PC-9 (cell line): Measurements from ENCODE around the gene THNSL1. TPM values are rescaled to one million over a fixed set of nuclear protein-coding genes. Genes with fewer than 3 reads are reported as not detected.

Experiments
- BruUV-seq: library from RNA; stranded (reverse); fragments of 400-500 nt; replicated peaks from 2 replicates; lab custom pipeline; 2021; lab: Mats Ljungman, UMichigan
- CTCF ChIA-PET: fragments of 300-600 bp; sonication (Branson Sonifier 250); formaldehyde crosslinking; loops from one replicate; lab custom pipeline; 2022; ENCODE audit warnings: antibody characterized with exemption; lab: Charles Lee
- POLR2A ChIA-PET: fragments of 300-600 bp; sonication (Branson Sonifier 250); formaldehyde crosslinking; loops from one replicate; lab custom pipeline; 2022; ENCODE audit warnings: antibody characterized with exemption; ENCODE audit not compliant: unreplicated experiment; lab: Charles Lee
- DNase-seq, 2 experiments: peaks; one replicate each; pipeline versions ENCODE4 v3.0.0 to v3.0.0-alpha.2; 2015 to 2022; ENCODE audit warnings: mixed read lengths in 1 of 2
- H2AFZ ChIP-seq: fragments of 200-600 bp; sonication (generic); 2 replicates; pipeline ENCODE4 v1.8.1; 2017; ENCODE audit warnings: antibody characterized with exemption
- H3F3A ChIP-seq: fragments of 200-600 bp; sonication (generic); 2 replicates; pipeline ENCODE4 v1.8.1; 2017; ENCODE audit warnings: antibody characterized with exemption, mild to moderate bottlenecking, low read depth; ENCODE audit not compliant: insufficient read depth
- H3K27ac ChIP-seq: fragments of 200-600 bp; sonication (generic); 2 replicates; pipeline ENCODE4 v1.6.1; 2016; ENCODE audit warnings: mixed run types
- H3K27me3 ChIP-seq: fragments of 200-600 bp; sonication (generic); 2 replicates; pipeline ENCODE4 v1.6.1; 2016; ENCODE audit warnings: low read depth, mixed run types; ENCODE audit not compliant: insufficient read depth
- H3K36me3 ChIP-seq: fragments of 200-600 bp; sonication (generic); 2 replicates; pipeline ENCODE4 v1.6.1; 2016; ENCODE audit warnings: low read depth, mixed run types
- H3K4me1 ChIP-seq: fragments of 200-600 bp; sonication (generic); replicated peaks from 2 replicates; pipeline ENCODE4 v1.6.1; 2016; ENCODE audit warnings: mixed run types; ENCODE audit not compliant: insufficient read depth
- H3K4me2 ChIP-seq: fragments of 200-600 bp; sonication (generic); 2 replicates; pipeline ENCODE4 v1.6.1; 2017; ENCODE audit warnings: mixed run types
- H3K4me3 ChIP-seq: fragments of 200-600 bp; sonication (generic); 2 replicates; pipeline ENCODE4 v1.6.1; 2016; ENCODE audit warnings: mixed run types
- H3K79me2 ChIP-seq: fragments of 200-600 bp; sonication (generic); 2 replicates; pipeline ENCODE4 v1.6.1; 2017; ENCODE audit warnings: low read depth, mixed run types
- H3K9me2 ChIP-seq: fragments of 200-600 bp; sonication (generic); 2 replicates; pipeline ENCODE4 v1.8.1; 2017; ENCODE audit warnings: mild to moderate bottlenecking; ENCODE audit not compliant: insufficient read depth
- H3K9me3 ChIP-seq: fragments of 200-600 bp; sonication (generic); 2 replicates; pipeline ENCODE4 v1.8.1; 2016; ENCODE audit warnings: low read depth; ENCODE audit not compliant: insufficient read depth
- H4K20me1 ChIP-seq: fragments of 200-600 bp; sonication (generic); 2 replicates; pipeline ENCODE4 v1.8.1; 2017; ENCODE audit not compliant: insufficient read depth
- CTCF ChIP-seq: fragments of 200-600 bp; sonication (generic); conservative IDR thresholded peaks from 2 replicates; pipeline ENCODE4 v1.6.1; 2017; ENCODE audit warnings: mixed run types, antibody characterized with exemption, mild to moderate bottlenecking, moderate library complexity
- EZH2 ChIP-seq: fragments of 200-600 bp; sonication (generic); IDR thresholded peaks from 2 replicates; pipeline ENCODE4 v1.8.0; 2017; ENCODE audit warnings: antibody characterized with exemption, low read depth
- intact Hi-C: fragments of 100-400 bp; cut with micrococcal nuclease; formaldehyde crosslinking; loops from one replicate; pipeline ENCODE4 v1.10.0; 2022; ENCODE audit not compliant: unreplicated experiment
- total RNA-seq: library from RNA; stranded (reverse); gene quantifications from 2 replicates; pipeline ENCODE4 v1.2.3, GENCODE V29; 2021

Gene THNSL1
- total RNA-seq, 1 experiment from 2014 or later = 6.8 TPM

GRCh38 chr10:25063157-25063556, 46.7 kb downstream of the THNSL1 start:
- TF ChIP-seq EZH2 (no peak), CTCF (no peak)
- Histone ChIP-seq H3K9me2 (no peaks in the 10 kb centered on the region), H3F3A (peaks cover 34% of the 10 kb centered on the region), H3K4me1 (peaks cover 42% of the 10 kb centered on the region), H2AFZ (no peak overlapping the region), H3K9me3 (no peaks in the 10 kb centered on the region), H3K4me3 (no peak overlapping the region), H4K20me1 (no peaks in the 10 kb centered on the region), H3K36me3 (no peaks in the 10 kb centered on the region), H3K79me2 (no peaks in the 10 kb centered on the region), H3K27ac (no peak overlapping the region), H3K27me3 (no peaks in the 10 kb centered on the region), H3K4me2 (no peak overlapping the region; the same call in 1 of the 2 replicates)
- ChIA-PET CTCF (no interaction called here), POLR2A (no interaction called here)
- DNase-seq = no peak
- no TSS peak for BruUV-seq
- intact Hi-C loops = loop anchor here (5.0 to 10.0 kb wide), 5 partner anchors 111 to 421 kb away; partner anchors contain the start of genes ARHGAP21 and PRTFDC1

DNA sequence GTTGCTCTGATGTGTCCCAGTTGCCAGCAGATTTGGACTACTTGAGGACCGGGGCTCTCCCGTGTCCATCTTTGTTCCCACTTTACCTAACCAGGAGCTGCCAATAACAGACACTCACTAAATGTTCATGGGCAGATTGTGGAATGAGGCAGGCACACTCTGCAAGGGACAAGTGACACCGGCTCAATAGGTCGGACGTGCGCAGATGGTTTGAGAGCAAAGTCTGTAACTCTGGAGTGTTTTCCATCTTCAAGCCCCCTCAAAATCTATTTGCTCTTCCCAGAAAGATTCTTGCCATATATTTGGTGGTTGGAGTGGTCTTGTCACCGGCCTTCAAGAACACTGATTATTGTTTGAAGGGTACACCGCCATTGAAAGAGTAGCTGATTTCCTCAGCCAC, 47.2 kb downstream of the THNSL1 start:
- H2AFZ ChIP-seq = no peak overlapping the region
- no peak for DNase-seq
- H3K4me3 ChIP-seq = no peak overlapping the region
- H3K36me3 ChIP-seq = no peaks in the 10 kb centered on the region
- peaks cover 37% of the 10 kb centered on the region for H3K4me1 ChIP-seq
- H3K27me3 ChIP-seq = no peaks in the 10 kb centered on the region
- no peaks in the 10 kb centered on the region for H3K9me2 ChIP-seq
- POLR2A ChIA-PET = no interaction called here
- peaks cover 34% of the 10 kb centered on the region for H3F3A ChIP-seq
- no peaks in the 10 kb centered on the region for H3K9me3 ChIP-seq
- no peak overlapping the region for H3K4me2 ChIP-seq
- CTCF ChIA-PET = no interaction called here
- no peak overlapping the region for H3K27ac ChIP-seq
- no peaks in the 10 kb centered on the region for H3K79me2 ChIP-seq
- no peak for TF ChIP-seq EZH2
- no peak for TF ChIP-seq CTCF
- no peaks in the 10 kb centered on the region for H4K20me1 ChIP-seq
- intact Hi-C loops = loop anchor here (5.0 to 10.0 kb wide), 5 partner anchors 111 to 421 kb away; partner anchors contain the start of genes ARHGAP21 and PRTFDC1
- no TSS peak for BruUV-seq

GRCh38 chr10:25064401-25064800, 48.0 kb downstream of the THNSL1 start:
- no TSS peak for BruUV-seq
- peaks cover 30% of the 10 kb centered on the region for H3F3A ChIP-seq
- no peaks in the 10 kb centered on the region for H3K36me3 ChIP-seq
- no peaks in the 10 kb centered on the region for H3K9me2 ChIP-seq
- no peaks in the 10 kb centered on the region for H4K20me1 ChIP-seq
- H3K9me3 ChIP-seq = no peaks in the 10 kb centered on the region
- no peak overlapping the region for H3K27ac ChIP-seq
- no peak overlapping the region for H3K4me2 ChIP-seq
- POLR2A ChIA-PET = no interaction called here
- CTCF ChIA-PET = no interaction called here
- peaks cover 29% of the 10 kb centered on the region for H3K4me1 ChIP-seq
- intact Hi-C loops = loop anchor here (5.0 to 10.0 kb wide), 5 partner anchors 112 to 422 kb away; partner anchors contain the start of genes ARHGAP21 and PRTFDC1
- H3K4me3 ChIP-seq = no peak overlapping the region
- no peak for TF ChIP-seq CTCF
- no peak for TF ChIP-seq EZH2
- H3K27me3 ChIP-seq = no peaks in the 10 kb centered on the region
- no peaks in the 10 kb centered on the region for H3K79me2 ChIP-seq
- no peak for DNase-seq
- H2AFZ ChIP-seq = no peak overlapping the region
